ENCODE data around the gene PPP1R2B. TPM values are rescaled to one million over a fixed set of nuclear protein-coding genes. Genes with fewer than 3 reads are reported as not detected.

Gene PPP1R2B
- polyA plus RNA-seq, 3 donors = 0.08 TPM; not detected in 2

DNA sequence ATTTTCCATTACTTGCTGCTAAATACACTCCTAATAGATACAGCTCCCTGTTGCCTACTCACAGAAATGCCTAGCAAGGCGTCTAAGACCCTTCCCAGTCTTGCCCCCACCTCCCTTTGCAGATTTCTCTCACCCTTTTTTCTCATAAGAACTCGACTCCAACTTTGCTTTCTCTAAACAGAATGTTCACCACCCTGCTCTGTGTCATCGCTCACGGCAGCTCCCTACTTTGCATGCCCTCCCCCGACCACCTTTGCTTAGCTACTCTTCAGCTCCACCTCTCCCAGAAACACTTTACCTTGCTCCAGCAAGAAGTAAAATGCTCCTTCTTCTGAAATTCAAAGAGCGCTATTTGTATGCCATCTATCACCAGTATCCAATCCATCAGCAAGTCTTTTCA is 15.2 kb upstream of the PPP1R2B start:
- peaks cover 0 to 2% (median 1%) of the 10 kb centered on the region in 3 donors for H3K27me3 Mint-ChIP-seq (ENCODE audit: low read depth in 3 of 3)
- H3K27ac ChIP-seq (ENCODE audit: low read depth in 1 of 2, low read length in 2 of 2) = no peak overlapping the region
- H3K36me3 ChIP-seq (replicated peaks in 1 of 2; ENCODE audit: control insufficient read depth in 1 of 2, insufficient read depth in 2 of 2, low read length in 2 of 2) = no peaks in the 10 kb centered on the region
- no peaks in the 10 kb centered on the region for H3K4me1 Mint-ChIP-seq
- H3K27me3 ChIP-seq (ENCODE audit: control insufficient read depth in 2 of 2, insufficient read depth in 2 of 2, low read length in 2 of 2) = no peaks in the 10 kb centered on the region
- peaks cover 0 to 3% (median 0%) of the 10 kb centered on the region in 7 donors for H3K9me3 Mint-ChIP-seq
- DNase-seq = no peak
- H3K79me2 ChIP-seq (ENCODE audit: insufficient read depth, low read length) = no peaks in the 10 kb centered on the region
- no peak overlapping the region for H2AFZ ChIP-seq (ENCODE audit: insufficient read depth, low read depth, low read length, poor library complexity, severe bottlenecking)
- H4K20me1 ChIP-seq (ENCODE audit: insufficient read depth, low read length) = no peaks in the 10 kb centered on the region
- no peaks in the 10 kb centered on the region for H3K9me3 ChIP-seq (replicated peaks in 1 of 2; ENCODE audit: control insufficient read depth in 1 of 2, insufficient read depth in 1 of 2, low read length in 2 of 2)
- TF ChIP-seq CTCF (IDR thresholded peaks at IDR 0.05) = no peak
- H3K4me3 ChIP-seq (replicated peaks in 1 of 3; ENCODE audit: low read depth in 2 of 3, low read length in 3 of 3) = no peak overlapping the region
- intact Hi-C loops (cut with micrococcal nuclease) = no loop called here
- H3K27ac Mint-ChIP-seq = no peak overlapping the region
- WGBS (ENCODE audit: insufficient coverage) = 80% methylated on average over 6 of the region's 6 CpGs
- no peak overlapping the region for H3K9ac ChIP-seq (ENCODE audit: insufficient read depth, low read length, poor library complexity, severe bottlenecking)
- H3K4me2 ChIP-seq (replicated peaks; ENCODE audit: extremely low read depth, low read length, poor library complexity, severe bottlenecking) = no peak overlapping the region
- no peak overlapping the region for H3K4me3 Mint-ChIP-seq
- no peaks in the 10 kb centered on the region for H3K4me1 ChIP-seq (ENCODE audit: control insufficient read depth in 1 of 2, insufficient read depth in 2 of 2, low read length in 2 of 2)
- no peaks in the 10 kb centered on the region for H3K36me3 Mint-ChIP-seq

GRCh38 chr5:156835905-156836304 is 14.2 kb upstream of the PPP1R2B start:
- H3K4me3 Mint-ChIP-seq = no peak overlapping the region
- H3K4me1 Mint-ChIP-seq = no peaks in the 10 kb centered on the region
- Histone ChIP-seq H3K27me3 (ENCODE audit: control insufficient read depth in 2 of 2, insufficient read depth in 2 of 2, low read length in 2 of 2) (no peaks in the 10 kb centered on the region), H3K27ac (ENCODE audit: low read depth in 1 of 2, low read length in 2 of 2) (no peak overlapping the region), H2AFZ (ENCODE audit: insufficient read depth, low read depth, low read length, poor library complexity, severe bottlenecking) (no peak overlapping the region), H3K79me2 (ENCODE audit: insufficient read depth, low read length) (no peaks in the 10 kb centered on the region), H3K4me1 (ENCODE audit: control insufficient read depth in 1 of 2, insufficient read depth in 2 of 2, low read length in 2 of 2) (no peaks in the 10 kb centered on the region), H3K4me3 (replicated peaks in 1 of 3; ENCODE audit: low read depth in 2 of 3, low read length in 3 of 3) (no peak overlapping the region), H3K4me2 (replicated peaks; ENCODE audit: extremely low read depth, low read length, poor library complexity, severe bottlenecking) (no peak overlapping the region), H3K9me3 (replicated peaks in 1 of 2; ENCODE audit: control insufficient read depth in 1 of 2, insufficient read depth in 1 of 2, low read length in 2 of 2) (no peaks in the 10 kb centered on the region), H3K9ac (ENCODE audit: insufficient read depth, low read length, poor library complexity, severe bottlenecking) (no peak overlapping the region), H4K20me1 (ENCODE audit: insufficient read depth, low read length) (no peaks in the 10 kb centered on the region), H3K36me3 (replicated peaks in 1 of 2; ENCODE audit: control insufficient read depth in 1 of 2, insufficient read depth in 2 of 2, low read length in 2 of 2) (no peaks in the 10 kb centered on the region)
- H3K36me3 Mint-ChIP-seq = no peaks in the 10 kb centered on the region
- peaks cover 0 to 3% (median 0%) of the 10 kb centered on the region in 7 donors for H3K9me3 Mint-ChIP-seq
- WGBS (ENCODE audit: insufficient coverage) = no CpG with 5 or more reads among the region's 3 CpGs
- H3K27me3 Mint-ChIP-seq (ENCODE audit: low read depth in 3 of 3) = peaks cover 0 to 2% (median 1%) of the 10 kb centered on the region in 3 donors
- intact Hi-C loops (cut with micrococcal nuclease) = no loop called here
- no peak overlapping the region for H3K27ac Mint-ChIP-seq
- DNase-seq = no peak
- peak; percentile 17 for TF ChIP-seq CTCF (IDR thresholded peaks at IDR 0.05)

Measured in CD14-positive monocyte (primary cell).